ENCODE measurements around the gene RELN.

RELN gene

DNA sequence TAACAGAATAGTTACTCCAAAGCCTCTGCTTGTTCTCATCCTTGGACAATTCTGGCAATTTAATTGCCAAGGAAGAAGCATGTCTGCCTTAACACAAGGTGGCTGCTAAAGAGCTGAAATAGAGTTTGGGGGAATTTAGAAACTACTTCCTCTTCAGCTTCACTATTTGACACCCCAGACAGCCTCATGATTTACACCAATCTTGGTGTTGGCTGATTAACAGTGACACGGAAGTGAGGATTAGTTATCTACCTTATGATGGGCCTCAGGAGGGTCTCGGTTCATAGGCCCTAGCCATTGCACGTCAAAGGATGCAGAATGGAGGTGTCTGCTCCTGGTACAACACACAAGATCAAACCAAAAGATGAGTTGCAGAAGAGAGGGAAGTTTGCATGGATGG is 102.4 kb downstream of the RELN start:
- no peak for DNase-seq (ENCODE audit: insufficient read length, low spot score)
- TF ChIP-seq, protein P1, sequence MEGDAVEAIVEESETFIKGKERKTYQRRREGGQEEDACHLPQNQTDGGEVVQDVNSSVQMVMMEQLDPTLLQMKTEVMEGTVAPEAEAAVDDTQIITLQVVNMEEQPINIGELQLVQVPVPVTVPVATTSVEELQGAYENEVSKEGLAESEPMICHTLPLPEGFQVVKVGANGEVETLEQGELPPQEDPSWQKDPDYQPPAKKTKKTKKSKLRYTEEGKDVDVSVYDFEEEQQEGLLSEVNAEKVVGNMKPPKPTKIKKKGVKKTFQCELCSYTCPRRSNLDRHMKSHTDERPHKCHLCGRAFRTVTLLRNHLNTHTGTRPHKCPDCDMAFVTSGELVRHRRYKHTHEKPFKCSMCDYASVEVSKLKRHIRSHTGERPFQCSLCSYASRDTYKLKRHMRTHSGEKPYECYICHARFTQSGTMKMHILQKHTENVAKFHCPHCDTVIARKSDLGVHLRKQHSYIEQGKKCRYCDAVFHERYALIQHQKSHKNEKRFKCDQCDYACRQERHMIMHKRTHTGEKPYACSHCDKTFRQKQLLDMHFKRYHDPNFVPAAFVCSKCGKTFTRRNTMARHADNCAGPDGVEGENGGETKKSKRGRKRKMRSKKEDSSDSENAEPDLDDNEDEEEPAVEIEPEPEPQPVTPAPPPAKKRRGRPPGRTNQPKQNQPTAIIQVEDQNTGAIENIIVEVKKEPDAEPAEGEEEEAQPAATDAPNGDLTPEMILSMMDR (IDR thresholded peaks at IDR 0.05; ENCODE audit: insufficient read depth, missing control alignments) = no peak
- no peak for FAIRE-seq

DNA sequence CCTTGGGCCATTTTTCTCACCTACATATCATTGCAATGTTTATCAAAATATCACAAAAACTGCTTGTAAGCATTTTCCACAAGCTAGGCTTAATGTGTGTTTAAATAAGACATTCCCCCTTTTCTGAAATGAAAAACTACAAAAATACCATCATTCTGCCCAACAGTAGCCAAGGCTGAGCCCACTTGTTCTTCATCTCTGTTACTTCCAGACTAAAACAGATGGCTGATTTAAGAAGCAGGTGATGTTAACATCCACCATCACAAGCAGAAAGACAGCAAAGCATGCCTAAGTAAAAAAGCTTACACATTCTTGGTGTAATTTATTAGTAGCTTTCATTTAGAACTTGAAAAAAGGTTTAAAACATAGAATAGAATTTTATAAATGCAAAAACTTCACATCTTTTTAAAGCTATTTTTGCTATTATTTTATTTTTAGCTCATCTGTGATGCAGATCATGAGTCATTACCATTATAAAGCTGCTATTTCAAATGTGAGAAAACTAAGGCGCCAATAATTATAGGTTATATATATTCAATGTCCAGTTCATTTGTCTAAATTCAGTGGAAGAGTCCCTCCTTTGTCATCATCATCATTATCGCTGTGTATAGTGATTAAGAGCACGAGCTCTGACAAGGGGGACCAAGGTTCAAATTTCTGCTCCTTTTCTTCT is 109.4 kb downstream of the RELN start:
- FAIRE-seq (no peak), DNase-seq (ENCODE audit: insufficient read length, low spot score) (no peak)
- TF ChIP-seq, protein P1 (IDR thresholded peaks at IDR 0.05; ENCODE audit: insufficient read depth, missing control alignments) = no peak

DNA sequence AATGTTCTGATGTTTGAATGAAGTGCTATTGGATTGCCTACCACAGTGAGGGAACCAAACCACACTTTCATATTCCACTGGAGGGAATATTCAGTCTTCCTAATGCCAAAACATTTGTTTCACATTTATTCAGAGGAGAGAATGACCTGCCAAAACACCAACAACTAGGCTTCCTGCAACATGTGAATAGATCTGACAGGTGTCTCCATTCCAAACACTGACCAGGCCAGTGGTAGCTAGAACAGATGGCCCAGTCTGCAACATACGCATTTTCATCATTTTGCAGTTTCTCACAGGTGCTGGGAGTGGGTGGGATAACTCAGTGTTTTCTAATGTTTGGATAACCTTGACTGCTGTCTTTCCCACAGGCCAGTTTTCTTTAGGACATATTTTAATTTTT is 110.0 kb downstream of the RELN start:
- TF ChIP-seq, protein P1 (IDR thresholded peaks at IDR 0.05; ENCODE audit: insufficient read depth, missing control alignments) = no peak
- DNase-seq (ENCODE audit: insufficient read length, low spot score) (no peak), FAIRE-seq (no peak)

DNA sequence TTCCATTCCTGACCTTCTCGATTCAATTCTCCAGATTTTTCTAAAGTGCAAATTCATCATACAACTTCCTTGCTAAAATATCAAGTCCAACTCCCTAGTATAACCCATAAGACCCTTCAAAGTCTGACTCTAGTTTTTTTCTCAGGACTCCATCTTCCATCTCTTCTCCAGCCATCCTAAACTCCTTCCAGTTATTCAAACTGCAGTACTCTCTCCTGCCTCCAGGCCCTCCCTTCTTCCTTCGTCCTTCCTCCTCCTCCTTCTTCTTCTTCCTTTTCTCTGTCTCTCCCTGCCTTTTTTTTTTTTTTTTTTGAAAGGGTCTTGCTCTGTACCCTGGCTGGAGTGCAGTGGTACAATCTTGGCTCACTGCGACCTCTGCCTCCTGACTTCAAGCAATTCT is 111.9 kb downstream of the RELN start:
- TF ChIP-seq, protein P1 (IDR thresholded peaks at IDR 0.05; ENCODE audit: insufficient read depth, missing control alignments) = no peak
- DNase-seq (ENCODE audit: insufficient read length, low spot score) = no peak
- no peak for FAIRE-seq

DNA sequence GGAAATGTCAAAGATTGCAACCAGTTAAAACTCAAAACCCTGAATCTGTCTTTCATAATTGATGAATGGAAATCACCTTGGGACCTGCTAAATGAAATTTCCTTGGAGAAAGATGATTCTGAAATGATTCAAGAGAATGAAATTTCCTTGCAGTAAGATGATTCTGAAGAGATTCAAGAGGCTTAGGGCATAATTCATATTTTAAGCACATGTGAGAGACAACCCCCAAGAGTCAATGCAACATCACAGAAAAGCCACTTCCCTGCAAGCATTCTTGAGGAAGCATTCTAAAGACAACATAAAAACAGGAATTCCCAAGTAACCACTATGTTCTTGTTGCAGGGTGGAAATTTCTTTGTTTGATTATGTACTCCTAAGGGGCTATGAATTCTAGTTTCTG is 113.7 kb downstream of the RELN start:
- no peak for FAIRE-seq
- DNase-seq (ENCODE audit: insufficient read length, low spot score) = no peak
- TF ChIP-seq, protein P1 (IDR thresholded peaks at IDR 0.05; ENCODE audit: insufficient read depth, missing control alignments) = no peak

DNA sequence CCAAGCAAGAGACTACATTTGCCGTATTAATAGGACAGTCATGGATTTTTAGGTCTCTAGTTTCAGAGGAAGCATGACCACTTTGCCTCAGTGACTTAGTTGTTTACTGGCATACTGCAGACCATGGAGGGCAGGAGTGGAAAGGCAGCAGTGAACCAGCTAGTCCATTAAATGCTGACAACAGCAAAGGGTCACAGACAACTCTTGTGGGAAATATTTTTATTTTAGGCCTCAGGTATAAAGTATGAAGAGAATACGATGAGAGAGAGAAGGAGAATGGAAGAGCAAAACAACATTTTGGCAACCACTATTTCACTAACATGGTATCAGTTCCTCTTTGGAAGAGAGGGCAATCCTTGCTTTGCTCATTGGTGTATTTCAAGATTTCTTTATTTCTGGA is 118.0 kb downstream of the RELN start:
- no peak for FAIRE-seq
- no peak for DNase-seq (ENCODE audit: insufficient read length, low spot score)

DNA sequence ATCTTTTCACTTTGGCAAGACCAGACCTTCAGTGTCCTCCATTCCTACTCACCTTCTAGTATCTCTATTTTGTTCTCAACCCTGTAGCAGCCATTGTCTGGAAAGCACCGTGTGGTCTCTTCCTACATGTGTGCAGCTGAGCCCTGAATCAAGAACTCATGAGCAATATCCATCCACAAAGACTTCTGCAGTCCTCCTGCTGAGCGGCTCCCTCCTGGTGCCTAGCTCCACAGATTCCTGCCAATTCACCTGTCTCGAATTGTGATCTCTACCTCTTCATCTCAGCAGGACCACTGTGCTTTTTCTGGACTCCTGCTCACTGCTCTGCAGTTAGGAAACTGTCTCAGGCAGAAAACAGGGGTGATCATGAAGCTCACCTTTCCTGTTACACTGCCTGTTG is 118.8 kb downstream of the RELN start:
- TF ChIP-seq, protein P1 (IDR thresholded peaks at IDR 0.05; ENCODE audit: insufficient read depth, missing control alignments) = no peak
- no peak for FAIRE-seq
- DNase-seq (ENCODE audit: insufficient read length, low spot score) = no peak

More for the DNA sequence above, 118.0 kb downstream of the RELN start:
- TF ChIP-seq, protein P1 (IDR thresholded peaks at IDR 0.05; ENCODE audit: insufficient read depth, missing control alignments) = no peak

Measured in D721Med (cell line).